GM10266 (cell line): ENCODE measurements around the gene THY1.
"Not testable (repeated sequence)": the region's sequence is repeated elsewhere in the genome, so short reads cannot be mapped to it uniquely, and the experiment has no call there.

ENCODE experiments used
- DNase-seq: peaks from one replicate; pipeline ENCODE4 v3.0.0; 2012; ENCODE audit errors: extremely low spot score
- TF ChIP-seq, protein P1 (sequence below): IDR thresholded peaks from 2 replicates; pipeline ENCODE4 v1.5.1; 2012; ENCODE audit warnings: mild to moderate bottlenecking, low read depth; ENCODE audit not compliant: control insufficient read depth, insufficient read depth; ENCODE audit errors: missing control alignments

Gene THY1

DNA sequence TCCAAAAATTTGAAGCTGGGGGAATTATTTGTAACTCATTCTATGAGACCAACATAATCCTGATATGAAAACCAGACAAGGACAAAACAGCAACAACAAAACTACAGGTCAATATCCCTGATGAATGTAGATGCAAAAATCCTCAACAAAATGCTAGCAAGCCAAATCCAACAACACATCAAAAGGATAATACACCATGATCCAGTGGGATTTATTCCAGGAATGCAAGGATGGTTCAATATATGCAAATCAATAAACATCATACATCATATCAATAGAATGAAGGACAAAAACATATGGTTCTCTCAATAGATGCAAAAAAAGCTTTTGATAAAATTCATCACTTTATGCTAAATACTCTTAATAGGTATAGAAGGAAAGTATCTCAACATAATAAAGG lies 22.1 kb downstream of the THY1 start:
- no peak for DNase-seq
- TF ChIP-seq, protein P1, sequence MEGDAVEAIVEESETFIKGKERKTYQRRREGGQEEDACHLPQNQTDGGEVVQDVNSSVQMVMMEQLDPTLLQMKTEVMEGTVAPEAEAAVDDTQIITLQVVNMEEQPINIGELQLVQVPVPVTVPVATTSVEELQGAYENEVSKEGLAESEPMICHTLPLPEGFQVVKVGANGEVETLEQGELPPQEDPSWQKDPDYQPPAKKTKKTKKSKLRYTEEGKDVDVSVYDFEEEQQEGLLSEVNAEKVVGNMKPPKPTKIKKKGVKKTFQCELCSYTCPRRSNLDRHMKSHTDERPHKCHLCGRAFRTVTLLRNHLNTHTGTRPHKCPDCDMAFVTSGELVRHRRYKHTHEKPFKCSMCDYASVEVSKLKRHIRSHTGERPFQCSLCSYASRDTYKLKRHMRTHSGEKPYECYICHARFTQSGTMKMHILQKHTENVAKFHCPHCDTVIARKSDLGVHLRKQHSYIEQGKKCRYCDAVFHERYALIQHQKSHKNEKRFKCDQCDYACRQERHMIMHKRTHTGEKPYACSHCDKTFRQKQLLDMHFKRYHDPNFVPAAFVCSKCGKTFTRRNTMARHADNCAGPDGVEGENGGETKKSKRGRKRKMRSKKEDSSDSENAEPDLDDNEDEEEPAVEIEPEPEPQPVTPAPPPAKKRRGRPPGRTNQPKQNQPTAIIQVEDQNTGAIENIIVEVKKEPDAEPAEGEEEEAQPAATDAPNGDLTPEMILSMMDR: no peak

DNA sequence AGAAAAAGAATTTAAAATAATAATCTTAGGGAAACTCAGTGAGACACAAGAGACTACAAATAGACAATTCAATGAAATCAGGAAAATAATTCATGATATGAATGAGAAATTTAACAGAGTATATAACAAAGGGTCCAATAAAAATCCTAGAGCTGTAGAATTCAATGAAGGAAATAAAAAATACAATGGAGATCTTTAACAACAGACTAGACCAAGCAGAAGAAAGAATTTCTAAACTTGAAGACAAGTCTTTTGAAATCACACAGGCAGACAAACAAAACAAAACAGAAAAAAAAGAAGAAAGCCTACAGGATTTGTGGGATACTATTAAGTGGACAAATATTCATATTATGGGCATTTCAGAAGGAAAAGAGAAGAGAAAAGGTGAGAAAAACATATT lies 25.2 kb downstream of the THY1 start:
- no peak for DNase-seq

DNA sequence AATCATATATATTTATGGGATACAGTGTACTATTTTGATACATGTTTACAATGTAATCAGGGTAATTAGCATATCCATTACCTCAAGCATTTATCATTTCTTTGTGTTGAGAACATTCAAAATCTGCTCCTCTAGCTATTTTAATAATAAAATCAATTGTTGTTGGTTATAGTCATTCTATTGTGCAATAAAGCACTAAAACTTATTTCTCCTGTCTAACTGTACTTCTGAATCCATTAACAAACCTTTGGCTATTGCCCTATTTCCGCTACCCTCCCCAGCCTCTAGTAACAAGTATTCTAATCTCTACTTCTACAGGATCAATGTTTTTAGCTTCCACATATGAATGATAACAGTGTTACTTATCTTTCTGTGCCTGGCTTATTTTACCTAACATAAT lies 26.1 kb downstream of the THY1 start:
- TF ChIP-seq, protein P1: no peak
- no peak for DNase-seq

More for the DNA sequence above, 25.2 kb downstream of the THY1 start:
- TF ChIP-seq, protein P1: no peak

DNA sequence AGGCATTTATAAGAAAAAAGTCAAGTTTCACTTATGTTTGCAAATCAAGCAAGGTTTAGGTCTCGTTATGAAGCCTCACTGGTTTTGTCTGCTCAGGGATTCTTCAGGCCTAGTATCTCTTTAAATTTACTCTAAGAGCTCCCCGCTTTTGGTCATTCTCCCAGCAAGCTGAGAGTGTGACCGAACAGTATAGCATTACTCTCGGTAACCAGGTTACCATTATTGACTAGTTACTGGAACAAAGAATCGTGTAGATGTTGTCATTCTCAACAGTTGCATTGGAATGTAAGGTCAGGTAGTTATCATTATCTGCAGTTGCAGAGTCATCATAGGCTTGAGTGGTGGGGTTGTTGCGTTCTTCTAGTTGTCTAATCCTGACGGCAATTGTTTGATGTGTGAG lies 31.7 kb downstream of the THY1 start:
- DNase-seq: no peak
- TF ChIP-seq, protein P1: no peak

DNA sequence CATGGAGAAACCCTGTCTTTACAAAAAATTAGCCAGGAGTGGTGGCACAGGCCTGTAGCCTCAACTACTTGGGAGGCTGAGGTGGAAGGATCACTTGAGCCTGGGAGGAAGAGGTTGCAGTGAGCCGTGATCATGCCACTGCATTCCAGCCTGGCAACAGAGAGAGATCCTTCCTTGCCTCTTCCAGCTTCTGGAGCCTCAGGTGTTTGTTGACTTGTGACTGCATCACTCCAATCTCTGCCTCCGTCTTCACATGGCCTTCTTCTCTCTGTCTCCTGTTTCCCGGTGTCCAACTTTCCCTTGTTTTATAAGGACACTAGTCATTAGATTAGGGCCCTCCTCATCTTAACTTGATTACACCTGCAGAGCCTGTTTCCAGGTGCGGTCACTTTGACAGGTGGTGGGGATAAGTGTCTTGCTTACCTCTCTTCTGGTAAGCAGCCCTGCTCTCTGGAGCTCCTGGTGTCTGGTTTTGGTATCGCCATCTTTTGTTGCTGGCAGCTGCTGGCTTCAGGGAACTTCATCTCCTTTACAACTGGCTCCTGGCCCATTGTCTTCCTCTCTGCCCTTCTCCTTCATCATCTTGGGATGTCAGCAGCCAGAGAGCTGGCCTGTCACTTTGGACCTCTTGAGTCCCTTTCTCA lies 33.2 kb downstream of the THY1 start:
- TF ChIP-seq, protein P1: no peak
- peak; percentile 32 for DNase-seq

DNA sequence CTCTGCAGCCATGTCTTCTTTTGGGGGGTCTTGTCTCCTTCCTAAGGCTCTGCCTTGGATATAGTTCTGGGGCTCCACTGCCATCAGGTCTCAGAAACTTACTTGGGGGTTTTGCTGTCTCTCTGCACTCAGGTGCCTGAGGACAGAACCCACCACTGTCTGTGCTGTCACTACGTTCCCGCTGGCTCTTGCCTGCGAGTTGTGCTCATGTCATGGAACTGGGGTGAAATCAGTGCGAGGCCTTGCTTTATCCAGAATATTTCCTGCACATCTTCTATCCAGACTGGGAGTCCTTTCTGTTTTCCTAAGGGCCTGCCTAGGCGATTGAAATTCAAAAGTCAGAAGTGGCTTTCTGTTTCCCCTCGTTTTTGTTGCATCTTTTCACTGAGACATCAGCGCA lies 34.9 kb downstream of the THY1 start:
- TF ChIP-seq, protein P1: no peak
- peak; percentile 5 for DNase-seq

DNA sequence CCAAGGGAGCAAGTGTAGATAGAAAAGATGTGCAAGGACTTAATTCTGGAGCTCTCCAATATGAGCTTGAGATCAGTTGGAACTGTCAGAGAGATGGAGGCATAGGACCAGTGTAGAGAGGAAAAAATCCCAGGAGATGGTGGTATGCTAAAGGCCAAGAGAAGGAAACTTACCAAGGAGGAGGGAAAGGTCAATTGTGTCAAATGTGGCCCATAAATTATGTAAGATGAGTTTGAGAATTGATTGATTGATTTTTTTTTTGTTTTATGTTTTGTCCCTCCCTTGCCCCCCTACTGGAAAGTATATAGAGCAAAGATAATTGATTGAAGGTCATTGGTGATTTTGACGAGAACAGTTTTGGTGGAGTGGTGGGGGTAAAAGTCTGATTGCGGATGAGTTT lies 38.6 kb downstream of the THY1 start:
- DNase-seq: peak; percentile 3

DNA sequence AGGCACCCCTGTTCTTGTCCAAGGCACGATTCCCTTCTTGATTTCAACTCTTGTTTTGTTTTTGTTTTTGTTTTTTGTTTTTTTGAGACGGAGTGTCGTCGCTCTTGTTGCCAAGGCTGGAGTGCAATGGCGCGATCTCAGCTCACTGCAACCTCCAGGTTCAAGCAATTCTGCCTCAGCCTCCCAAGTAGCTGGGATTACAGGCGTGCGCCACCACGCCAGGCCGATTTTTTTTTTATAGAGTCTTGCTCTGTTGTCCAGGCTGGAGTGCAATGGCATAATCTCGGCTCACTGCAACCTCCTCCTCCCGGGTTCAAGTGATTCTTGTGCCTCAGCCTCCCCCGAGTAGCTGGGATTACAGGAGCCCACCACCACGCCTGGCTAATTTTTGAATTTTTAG lies 40.5 kb downstream of the THY1 start:
- DNase-seq: not testable (repeated sequence)

More for the DNA sequence above, 38.6 kb downstream of the THY1 start:
- TF ChIP-seq, protein P1: no peak
